Mesodermal cell (in vitro differentiated cells): ENCODE results near the gene PIP5KL1.

Source experiments
- H3K27ac ChIP-seq: 2 replicates; pipeline ENCODE4 v1.7.0; 2013; ENCODE audit warnings: mild to moderate bottlenecking, low read depth, low read length, moderate library complexity; ENCODE audit not compliant: severe bottlenecking
- H3K36me3 ChIP-seq: 2 replicates; pipeline ENCODE4 v1.7.1; 2013; ENCODE audit warnings: mild to moderate bottlenecking, low read length, moderate library complexity; ENCODE audit not compliant: control insufficient read depth, insufficient read depth
- H3K4me1 ChIP-seq: one replicate; pipeline ENCODE4 v1.7.1; 2013; ENCODE audit warnings: mild to moderate bottlenecking, low read length; ENCODE audit not compliant: insufficient read depth, control insufficient read depth, poor library complexity, severe bottlenecking
- H3K4me3 ChIP-seq: 2 replicates; pipeline ENCODE4 v1.7.0; 2013; ENCODE audit warnings: low read length, control low read depth, mild to moderate bottlenecking; ENCODE audit not compliant: insufficient read depth, poor library complexity, severe bottlenecking; ENCODE audit errors: extremely low read depth
- H3K9me3 ChIP-seq: 2 replicates; pipeline ENCODE4 v1.7.1; 2013; ENCODE audit warnings: mild to moderate bottlenecking, low read length, moderate library complexity; ENCODE audit not compliant: control insufficient read depth
- WGBS, 2 experiments: methylation state at CpG; one replicate each; pipeline ENCODE4 v1.1.5; 2013; ENCODE audit warnings: missing lambda C conversion rate in 2 of 2; ENCODE audit not compliant: insufficient coverage in 2 of 2; 5-methylcytosine and 5-hydroxymethylcytosine counted together

Gene PIP5KL1

GRCh38 chr9:127974769-127975261 is 44.2 kb upstream of the PIP5KL1 start:
- 77 to 91% methylated on average over 4 to 10 of the region's 10 CpGs for WGBS, 2 experiments
- Histone ChIP-seq H3K9me3 (no peaks in the 10 kb centered on the region), H3K36me3 (no peaks in the 10 kb centered on the region), H3K4me1 (peaks cover 73% of the 10 kb centered on the region), H3K27ac (no peak overlapping the region), H3K4me3 (no peak overlapping the region)

DNA sequence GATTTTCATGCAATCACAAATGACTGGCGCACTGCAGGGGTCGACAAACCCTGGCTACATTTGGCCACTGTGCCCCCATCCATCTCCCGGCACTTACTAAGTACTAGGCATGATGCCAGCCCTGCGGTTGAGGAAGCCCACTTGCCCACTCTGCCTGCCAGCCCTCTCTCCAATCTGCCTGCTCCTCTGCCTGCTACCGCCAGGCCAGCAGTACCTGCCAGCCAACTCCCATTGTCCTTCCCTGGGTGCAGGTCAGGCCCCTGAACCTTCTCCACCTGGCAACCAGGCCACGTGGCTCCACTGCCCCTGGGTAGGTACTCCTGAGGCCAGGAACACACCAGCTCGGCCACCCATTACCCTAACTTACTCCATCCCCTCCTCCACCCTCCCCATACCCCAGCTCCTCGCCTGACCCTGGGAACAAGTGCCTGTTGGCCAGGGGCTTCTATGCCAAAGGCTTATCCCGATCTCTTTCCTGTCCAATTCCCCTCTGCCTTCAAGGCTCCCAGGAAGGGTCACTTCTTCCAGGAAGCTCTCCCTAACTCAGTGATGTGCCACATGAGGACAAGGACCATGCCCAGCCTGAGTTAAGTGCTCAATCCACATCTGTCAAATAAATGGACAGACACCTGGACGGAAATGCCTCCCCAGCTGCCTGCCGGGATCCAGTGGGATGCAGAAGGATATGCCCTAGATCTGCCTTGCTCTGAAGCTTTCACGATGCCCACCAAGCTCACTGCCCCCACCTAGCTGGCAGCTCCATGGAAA is 43.6 kb upstream of the PIP5KL1 start:
- Histone ChIP-seq H3K27ac (no peak overlapping the region), H3K9me3 (no peaks in the 10 kb centered on the region), H3K36me3 (no peaks in the 10 kb centered on the region), H3K4me3 (no peak overlapping the region), H3K4me1 (peaks cover 79% of the 10 kb centered on the region)
- WGBS, 2 experiments, result 85 to 95% methylated on average over 9 to 11 of the region's 12 CpGs

- Histone ChIP-seq H3K27ac (no peak overlapping the region), H3K36me3 (no peaks in the 10 kb centered on the region), H3K9me3 (no peaks in the 10 kb centered on the region), H3K4me3 (no peak overlapping the region), H3K4me1 (peaks cover 81% of the 10 kb centered on the region)
- WGBS, 2 experiments, result 91 to 94% methylated on average over 15 to 17 of the region's 17 CpGs
Measured at GRCh38 chr9:127973169-127974000, 42.8 kb upstream of the PIP5KL1 start.

DNA sequence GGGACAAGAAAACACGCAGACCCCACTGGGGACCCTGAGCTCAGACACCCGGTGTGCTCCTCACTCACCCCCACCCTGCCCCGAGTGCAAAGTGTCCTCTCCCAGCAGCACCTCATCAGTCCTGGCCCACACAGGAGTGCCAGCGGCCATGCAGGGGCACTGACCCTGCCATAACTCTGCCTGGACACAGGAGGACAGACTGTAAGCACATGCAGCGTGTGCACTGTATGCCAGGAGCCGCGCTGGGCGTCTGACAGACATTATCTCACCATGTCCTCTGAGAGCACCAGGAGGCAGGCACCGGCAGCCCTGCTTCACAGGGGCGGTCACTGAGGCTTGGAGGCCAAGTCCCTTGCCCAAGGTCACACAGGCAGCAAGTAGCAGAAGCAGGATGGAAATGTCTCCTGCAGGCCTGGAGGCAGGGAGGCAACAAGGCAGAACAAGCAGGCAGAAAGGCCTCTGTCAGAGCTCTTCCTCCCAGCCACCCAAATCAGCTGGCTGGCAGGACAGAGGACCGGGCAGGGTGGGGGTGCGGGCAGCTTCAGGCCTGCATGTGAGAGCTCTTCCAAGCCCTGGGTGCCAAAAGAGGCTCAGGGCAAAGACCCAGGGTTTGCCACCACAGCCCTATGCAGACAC is 41.8 kb upstream of the PIP5KL1 start:
- Histone ChIP-seq H3K4me1 (peaks cover 77% of the 10 kb centered on the region), H3K4me3 (no peak overlapping the region), H3K36me3 (no peaks in the 10 kb centered on the region), H3K27ac (peak overlapping the region; percentile 30), H3K9me3 (no peaks in the 10 kb centered on the region)
- 89 to 90% methylated on average over 11 to 12 of the region's 12 CpGs for WGBS, 2 experiments

DNA sequence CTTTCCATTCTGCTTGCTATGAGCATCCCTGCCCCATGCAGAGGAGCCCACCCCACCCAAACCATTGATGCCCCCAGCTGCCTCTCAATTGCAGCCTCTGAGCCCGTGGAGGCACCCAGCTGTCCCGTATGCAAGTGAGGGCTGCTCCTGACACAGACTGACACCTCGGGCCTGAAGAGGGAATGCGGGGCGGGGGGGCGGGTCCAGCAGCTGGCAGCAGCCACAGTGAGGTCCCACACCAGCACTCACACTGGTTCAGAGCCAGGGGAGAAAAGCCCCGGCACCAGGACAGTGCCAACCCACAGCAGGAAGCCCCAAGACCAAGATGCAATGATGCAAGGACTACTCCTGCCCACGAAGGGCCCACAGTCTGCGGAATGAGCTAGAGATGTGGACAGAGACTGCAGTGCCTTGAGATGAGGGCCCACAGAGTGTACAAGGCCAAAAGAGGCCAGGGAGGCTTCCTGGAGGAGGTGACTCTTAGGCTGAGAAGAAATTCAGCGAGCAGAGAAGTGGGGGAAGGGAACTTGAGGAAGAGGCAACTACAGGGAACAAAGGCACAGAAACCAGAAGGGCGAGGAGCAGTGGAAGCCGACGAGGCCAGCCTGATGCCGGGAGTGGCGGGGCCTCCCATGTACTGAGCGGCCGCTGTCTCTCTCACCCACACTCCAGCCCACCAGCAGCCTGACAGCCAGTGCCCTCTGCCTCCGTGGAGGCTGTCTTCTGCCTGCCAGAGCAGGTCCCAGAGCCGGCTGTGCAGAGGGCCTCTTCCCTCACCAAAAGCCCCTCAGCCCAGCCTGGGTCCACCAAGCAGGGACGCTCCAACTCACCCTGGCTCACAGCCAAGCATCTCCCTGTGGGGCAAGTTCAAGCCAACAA is 41.0 kb upstream of the PIP5KL1 start:
- 38 to 44% methylated on average over 18 to 20 of the region's 20 CpGs for WGBS, 2 experiments
- peak overlapping the region; percentile 30 for H3K27ac ChIP-seq
- H3K36me3 ChIP-seq, result no peaks in the 10 kb centered on the region
- peaks cover 77% of the 10 kb centered on the region for H3K4me1 ChIP-seq
- H3K4me3 ChIP-seq, result no peak overlapping the region
- H3K9me3 ChIP-seq, result no peaks in the 10 kb centered on the region

DNA sequence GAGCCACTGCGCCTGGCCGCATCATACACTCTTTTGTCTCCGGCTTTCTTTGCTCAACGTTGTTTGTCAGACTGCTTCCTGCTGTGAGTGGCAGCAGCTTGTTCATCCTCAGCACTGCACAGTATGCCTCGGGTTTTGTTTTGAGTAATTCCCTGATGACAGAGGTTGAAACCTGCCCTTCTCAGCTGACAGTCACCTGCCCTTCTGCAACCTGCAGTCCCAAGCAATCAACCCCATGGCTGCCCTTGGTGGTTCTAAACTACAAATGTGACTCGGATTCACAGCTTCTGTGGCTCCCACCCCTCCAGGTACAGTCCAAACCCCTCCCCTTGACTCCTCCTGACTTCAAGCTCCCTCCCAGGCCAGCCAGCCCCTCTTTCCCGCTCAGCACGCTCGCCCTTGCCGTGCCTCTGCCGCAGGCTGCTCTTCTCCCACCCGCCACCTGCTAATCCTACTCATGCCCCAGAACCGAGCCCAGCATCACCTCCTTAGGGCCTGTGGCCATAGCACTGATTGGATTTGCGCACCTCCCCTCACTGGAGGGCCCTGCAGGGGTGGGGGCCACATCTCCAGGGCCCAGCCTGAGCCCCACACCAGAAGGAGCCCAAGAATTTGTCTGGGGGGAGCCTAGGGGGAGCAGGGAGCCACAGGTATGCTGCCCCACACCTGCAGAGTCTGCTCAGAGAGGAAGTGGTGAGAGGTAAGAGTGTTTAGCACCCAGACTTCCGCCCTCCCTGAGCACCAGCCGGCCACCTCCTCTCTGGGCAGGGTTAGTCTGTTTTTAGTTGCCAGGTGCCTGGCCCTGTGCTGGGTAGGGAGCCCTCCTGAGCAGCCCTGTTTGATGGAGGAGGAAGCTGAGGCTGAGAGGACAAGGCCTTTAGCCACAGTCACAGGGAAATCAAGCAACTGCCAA is 40.1 kb upstream of the PIP5KL1 start:
- 79 to 80% methylated on average over 15 of the region's 16 CpGs for WGBS, 2 experiments
- no peak overlapping the region for H3K4me3 ChIP-seq

GRCh38 chr9:127968700-127969383 is 38.3 kb upstream of the PIP5KL1 start:
- Histone ChIP-seq H3K9me3 (no peaks in the 10 kb centered on the region), H3K27ac (peak overlapping the region; percentile 47), H3K36me3 (no peaks in the 10 kb centered on the region), H3K4me3 (no peak overlapping the region), H3K4me1 (peaks cover 76% of the 10 kb centered on the region)
- 83 to 96% methylated on average over 4 to 9 of the region's 10 CpGs for WGBS, 2 experiments

More for the DNA sequence above, 40.1 kb upstream of the PIP5KL1 start:
- Histone ChIP-seq H3K9me3 (no peaks in the 10 kb centered on the region), H3K27ac (peak overlapping the region; percentile 16), H3K4me1 (peaks cover 78% of the 10 kb centered on the region), H3K36me3 (no peaks in the 10 kb centered on the region)

DNA sequence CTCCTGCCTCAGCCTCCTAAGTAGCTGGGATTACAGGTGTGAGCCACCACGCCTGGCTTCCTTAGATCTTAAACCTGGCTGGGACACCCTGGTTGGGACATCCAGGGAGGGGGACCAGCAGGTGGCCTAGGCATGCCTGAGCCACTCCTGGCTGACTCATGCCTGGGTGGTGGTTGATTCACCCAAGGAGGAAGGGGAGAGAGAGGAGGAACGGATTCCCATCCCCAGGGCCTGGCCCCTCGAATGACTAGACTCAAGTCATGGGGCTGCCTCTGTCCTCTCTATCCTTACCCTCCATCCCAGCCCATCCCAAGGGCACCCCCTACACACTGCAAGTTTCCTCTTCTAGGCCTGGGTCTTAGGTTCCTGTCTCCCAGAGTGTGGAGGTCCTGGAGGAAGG is 37.5 kb upstream of the PIP5KL1 start:
- H3K27ac ChIP-seq, result no peak overlapping the region
- 100% methylated on average over 1 to 2 of the region's 3 CpGs for WGBS, 2 experiments

GRCh38 chr9:127967151-127967809 is 36.7 kb upstream of the PIP5KL1 start:
- Histone ChIP-seq H3K27ac (no peak overlapping the region), H3K9me3 (no peaks in the 10 kb centered on the region), H3K4me3 (no peak overlapping the region), H3K4me1 (peaks cover 73% of the 10 kb centered on the region), H3K36me3 (no peaks in the 10 kb centered on the region)
- 93 to 98% methylated on average over 5 to 8 of the region's 9 CpGs for WGBS, 2 experiments

More for the DNA sequence above, 37.5 kb upstream of the PIP5KL1 start:
- H3K9me3 ChIP-seq, result no peaks in the 10 kb centered on the region
- H3K4me3 ChIP-seq, result no peak overlapping the region
- H3K36me3 ChIP-seq, result no peaks in the 10 kb centered on the region
- peaks cover 76% of the 10 kb centered on the region for H3K4me1 ChIP-seq
